GM18909 (cell line): ENCODE data around the gene SPOCK1.
"Not testable (repeated sequence)": the region's sequence is repeated elsewhere in the genome, so short reads cannot be mapped to it uniquely, and the experiment has no call there.

Experiments
- ATAC-seq: cut with Tn5 transposase; IDR thresholded peaks from one replicate; pipeline ENCODE4 v1.9.1; 2021; ENCODE audit warnings: mild to moderate bottlenecking; ENCODE audit not compliant: unreplicated experiment, poor library complexity

The SPOCK1 gene

DNA sequence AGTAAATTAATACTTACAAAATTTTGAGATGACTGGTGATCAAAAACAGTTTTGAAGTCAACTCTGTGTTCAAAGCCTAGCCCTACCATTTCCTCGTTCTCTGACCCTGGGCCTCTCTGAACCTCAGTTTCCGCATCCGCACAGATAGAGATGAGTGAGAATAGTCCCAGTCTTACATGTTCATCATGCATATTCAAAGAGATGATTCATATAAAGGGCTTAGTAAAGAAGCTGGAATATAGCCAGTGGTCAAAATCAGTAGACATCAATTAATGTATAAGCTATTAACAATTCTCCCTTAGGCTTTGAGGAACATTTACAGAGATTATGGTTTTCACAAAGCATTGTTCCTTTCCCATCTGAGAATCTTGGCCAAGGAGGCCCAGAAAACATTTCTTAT, 250.6 kb downstream of the SPOCK1 start:
- ATAC-seq: no peak

GRCh38 chr5:137245438-137245837, 253.7 kb downstream of the SPOCK1 start:
- ATAC-seq: no peak

GRCh38 chr5:137240285-137240684, 258.8 kb downstream of the SPOCK1 start:
- ATAC-seq: no peak

DNA sequence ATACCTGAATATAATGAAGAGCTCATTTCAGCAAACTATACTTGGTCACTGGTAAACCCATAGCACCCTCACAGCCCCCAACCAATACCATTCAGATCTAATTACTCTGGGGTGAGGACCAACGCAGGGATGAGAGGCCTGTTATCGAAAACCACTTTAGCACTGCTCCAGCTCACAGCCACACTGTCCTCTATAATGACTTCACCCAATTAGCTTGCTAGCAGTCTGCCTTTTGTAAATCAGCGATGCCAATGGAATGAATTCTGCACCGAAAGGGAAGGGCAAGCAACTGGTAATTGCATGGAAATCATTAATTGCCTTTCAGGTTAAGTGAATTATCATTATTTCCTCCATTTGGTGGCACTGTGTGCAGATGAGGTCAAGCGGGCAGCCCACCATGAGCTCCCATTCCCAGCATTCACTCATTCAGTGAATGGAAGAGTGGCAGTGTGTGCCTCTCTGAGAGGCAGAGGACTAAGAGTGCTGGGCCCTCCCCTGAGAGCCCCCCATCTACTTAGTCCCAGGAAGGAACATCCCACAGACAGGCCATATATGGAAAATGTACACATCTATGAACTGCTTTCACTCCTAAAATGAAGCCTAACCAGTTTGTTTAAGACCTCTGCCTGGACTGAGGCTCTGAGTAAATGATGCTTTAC, 262.1 kb downstream of the SPOCK1 start:
- ATAC-seq: no peak

- ATAC-seq: no peak
Observed at GRCh38 chr5:137236252-137236651, 262.9 kb downstream of the SPOCK1 start.

DNA sequence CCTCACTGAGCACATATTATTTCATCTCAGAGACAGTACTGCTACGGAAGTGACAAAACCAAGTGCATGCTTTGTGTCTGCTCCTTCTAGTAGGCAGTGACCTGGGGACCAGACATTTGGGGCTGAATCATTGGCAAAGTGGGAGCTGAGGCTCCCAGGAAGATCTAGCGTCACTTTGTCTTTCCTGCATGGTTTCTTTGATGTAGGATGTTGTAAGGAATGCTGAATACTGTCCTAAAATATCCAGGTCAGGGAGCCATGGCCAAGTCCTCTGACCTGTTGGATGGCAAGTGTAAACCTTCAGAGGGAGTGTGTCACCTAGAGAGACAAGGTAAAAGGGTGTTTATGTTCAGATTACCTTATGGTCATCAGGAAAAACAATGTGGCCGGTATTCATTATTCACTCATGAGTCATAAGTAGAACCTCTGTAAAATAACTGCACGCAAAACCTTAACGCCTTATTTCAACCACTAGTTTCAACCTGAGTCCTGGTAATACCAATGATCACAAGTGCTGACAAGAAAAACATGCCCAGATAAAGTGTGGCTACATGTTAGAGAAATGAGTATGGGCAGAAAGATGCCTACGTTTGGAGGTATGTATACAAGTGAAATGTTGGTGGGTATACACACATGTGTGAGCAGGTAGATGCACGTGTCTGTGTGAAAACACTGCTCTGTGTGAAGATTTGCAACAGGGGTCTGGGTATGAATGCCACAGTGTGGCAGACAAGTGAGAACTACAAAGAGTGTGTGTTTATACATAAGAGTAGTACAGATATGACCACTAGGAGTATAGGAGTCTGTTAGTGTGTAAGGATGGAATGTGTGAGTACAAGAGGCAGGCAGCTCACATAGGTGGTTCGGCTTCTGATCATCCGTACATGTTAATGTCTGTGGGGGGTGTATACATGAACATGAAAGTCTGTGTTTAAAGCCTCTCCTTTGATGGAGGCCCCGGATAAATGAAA, 263.9 kb downstream of the SPOCK1 start:
- no peak for ATAC-seq

- ATAC-seq: no peak
Observed at GRCh38 chr5:137233726-137234125, 265.4 kb downstream of the SPOCK1 start.

DNA sequence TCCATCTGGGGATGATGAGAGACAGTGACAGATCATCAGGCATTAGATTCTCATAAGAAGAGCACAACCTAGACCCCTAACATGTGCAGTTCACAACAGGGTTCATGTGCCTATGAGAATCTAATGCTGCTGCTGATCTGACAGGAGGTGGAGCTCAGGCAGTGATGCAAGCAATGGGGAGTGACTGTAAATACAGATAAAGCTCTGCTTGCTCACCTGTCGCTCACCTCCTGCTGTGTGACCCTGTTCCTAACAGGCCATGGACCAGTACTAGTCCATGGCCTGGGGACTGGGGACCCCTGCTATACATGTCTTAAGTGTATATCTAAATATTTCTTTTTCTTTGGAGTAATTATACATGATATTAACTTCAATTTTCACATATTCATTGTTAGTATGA, 265.8 kb downstream of the SPOCK1 start:
- ATAC-seq: not testable (repeated sequence)

- no peak for ATAC-seq
Observed at GRCh38 chr5:137231540-137231939, 267.6 kb downstream of the SPOCK1 start.

DNA sequence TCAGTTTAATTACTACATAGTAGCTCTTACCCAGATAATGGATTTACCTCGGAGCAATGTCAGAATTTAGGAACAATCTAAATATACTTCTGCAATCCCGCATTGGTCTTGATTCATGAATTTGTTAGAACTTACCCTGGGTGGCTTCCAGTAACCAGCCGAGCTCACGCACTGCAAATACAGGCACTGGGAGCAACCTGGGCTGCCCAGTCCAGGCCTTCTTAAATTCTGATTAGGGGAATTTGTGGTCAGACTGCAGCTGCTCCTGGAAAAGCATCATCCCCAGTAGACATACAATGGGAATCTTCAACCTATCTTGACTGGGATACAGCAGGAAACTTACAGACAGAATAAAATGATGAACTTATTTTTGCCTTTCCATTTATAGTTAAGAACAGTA, 270.3 kb downstream of the SPOCK1 start:
- ATAC-seq: no peak

GRCh38 chr5:137226081-137226480, 273.0 kb downstream of the SPOCK1 start:
- no peak for ATAC-seq

- ATAC-seq: no peak
Observed at GRCh38 chr5:137223324-137224295, 275.5 kb downstream of the SPOCK1 start.

DNA sequence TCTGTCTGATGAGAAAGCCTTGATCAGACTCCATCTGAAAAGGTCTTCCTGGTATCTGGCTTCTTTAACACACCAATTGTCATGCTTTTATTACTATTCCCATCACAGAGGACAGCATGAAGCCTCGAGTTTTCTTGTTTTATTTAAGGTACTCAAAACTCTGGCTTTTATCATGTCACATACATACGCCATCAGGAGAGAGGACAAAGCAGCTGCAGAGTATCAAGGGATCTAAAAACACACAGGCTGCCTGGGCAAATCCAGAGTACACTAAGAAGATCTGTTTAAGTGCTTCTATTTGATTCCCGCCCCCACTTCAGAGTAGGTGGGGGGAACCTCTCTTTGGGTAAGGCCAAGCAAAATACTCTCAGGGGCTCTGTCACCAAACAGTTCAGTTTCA, 277.2 kb downstream of the SPOCK1 start:
- no peak for ATAC-seq

DNA sequence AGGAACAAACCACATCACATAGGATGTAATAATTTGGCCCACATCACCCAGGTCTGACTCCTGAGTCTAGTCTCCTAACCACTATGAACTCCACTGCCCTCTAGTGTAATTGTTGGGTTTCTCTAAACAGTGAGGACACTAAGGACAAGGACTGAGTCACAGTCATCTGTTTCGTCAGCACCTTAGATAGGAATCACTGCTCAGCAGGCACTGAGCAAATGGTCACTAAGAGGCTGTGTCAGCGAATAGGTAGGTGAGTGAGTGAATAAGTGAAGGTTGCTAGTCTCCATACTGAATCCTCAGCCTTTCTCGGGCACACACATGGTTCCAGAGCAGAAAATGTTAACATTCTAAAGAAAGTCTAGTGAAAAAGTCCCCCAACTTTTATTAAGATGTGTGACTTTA, 278.6 kb downstream of the SPOCK1 start:
- peak; percentile 88 for ATAC-seq

DNA sequence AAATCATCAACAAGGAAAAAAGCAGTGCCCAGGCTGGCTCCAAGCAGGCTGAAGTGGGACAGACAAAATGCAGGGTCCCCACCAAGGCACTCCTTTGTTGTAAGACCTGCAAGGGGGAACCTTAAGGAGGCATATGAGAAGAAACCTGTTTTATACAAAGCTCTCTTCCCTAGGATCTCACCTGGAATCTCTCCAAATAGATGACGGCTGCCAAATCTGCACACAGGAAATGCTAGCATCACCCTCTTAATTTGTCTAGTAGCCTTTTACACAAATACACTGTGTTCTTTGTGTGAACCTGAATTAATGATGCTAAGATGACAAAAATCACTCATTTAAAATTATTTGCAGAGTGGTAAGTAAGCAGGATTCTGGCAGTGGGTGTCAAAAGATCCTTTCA, 280.2 kb downstream of the SPOCK1 start:
- no peak for ATAC-seq

DNA sequence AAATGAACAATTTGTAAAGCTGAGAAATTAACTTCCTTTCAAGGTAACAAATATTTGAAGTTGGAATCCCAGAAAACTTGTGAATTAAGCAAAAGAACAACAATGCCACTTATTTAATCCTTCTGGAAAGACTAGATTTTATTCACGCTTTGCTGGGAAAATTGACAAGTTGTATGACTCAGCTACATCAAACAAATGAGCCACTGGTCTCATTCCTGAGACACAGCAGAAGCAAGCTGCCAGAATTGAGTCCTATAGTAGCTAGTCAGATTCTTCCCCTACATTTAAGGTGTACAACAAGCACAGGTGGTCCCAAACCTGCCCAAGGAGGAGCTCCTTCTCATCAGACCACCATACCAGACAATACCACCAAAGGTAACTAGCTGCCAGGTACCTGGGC, 280.7 kb downstream of the SPOCK1 start:
- ATAC-seq: no peak

DNA sequence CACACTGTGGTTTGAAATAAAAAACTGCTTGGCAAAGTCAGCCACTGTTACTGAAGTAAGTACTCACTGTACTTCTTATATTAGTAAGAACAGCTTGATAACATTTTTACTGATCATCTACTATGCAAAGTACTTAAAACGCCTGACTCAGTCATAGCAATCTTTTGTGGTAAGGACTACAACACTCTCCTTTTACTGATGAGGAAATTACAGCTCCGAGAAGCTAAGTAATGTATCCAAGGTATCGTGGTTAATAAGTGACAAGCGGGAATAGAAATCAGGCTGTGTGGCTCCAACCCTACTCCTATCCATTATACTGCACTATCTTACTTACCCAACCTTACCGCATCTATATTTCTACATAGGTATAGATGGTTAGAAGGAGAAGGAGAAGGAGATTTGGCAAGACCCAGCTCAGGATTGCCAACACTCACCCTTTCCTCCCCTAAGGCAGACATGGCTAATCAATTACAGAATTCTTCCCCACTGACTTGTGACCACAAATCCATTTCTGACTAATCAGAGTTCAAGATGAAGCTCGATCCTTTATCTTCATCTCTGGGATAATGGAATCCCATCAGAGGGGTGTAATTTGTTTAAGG, 281.4 kb downstream of the SPOCK1 start:
- ATAC-seq: no peak

- no peak for ATAC-seq
Observed at GRCh38 chr5:137216976-137217598, 282.0 kb downstream of the SPOCK1 start.

- no peak for ATAC-seq
Observed at GRCh38 chr5:137215780-137216179, 283.3 kb downstream of the SPOCK1 start.

DNA sequence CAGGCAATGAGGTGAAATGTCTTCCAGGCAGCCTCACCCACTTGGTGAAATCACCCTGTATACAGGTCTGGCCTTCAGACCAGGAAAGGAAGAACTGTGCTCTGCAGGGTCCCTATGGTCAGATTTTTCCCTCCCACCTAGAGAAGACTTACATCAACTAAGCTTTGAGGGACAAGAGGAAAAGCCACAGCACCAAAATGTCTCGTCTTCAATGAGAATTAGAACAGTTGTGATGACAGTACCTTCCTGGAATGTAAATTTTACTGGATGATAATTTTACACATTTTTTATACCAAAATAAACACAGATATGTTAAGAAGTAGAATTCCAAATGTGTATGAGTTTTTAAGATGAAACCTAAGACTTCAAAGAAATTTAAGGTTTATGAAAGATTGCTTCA, 283.9 kb downstream of the SPOCK1 start:
- ATAC-seq: no peak
